ENCODE results near the gene SH3RF3. TPM values are rescaled to one million over a fixed set of nuclear protein-coding genes. Genes with fewer than 3 reads are reported as not detected.

SH3RF3 gene
- total and polyA plus RNA-seq, 10 of the 15 experiments (the other 5 are each of a cell fraction or from before 2014, with no cell fraction given) = 0.08 to 8.8 (median 2.3) TPM

DNA sequence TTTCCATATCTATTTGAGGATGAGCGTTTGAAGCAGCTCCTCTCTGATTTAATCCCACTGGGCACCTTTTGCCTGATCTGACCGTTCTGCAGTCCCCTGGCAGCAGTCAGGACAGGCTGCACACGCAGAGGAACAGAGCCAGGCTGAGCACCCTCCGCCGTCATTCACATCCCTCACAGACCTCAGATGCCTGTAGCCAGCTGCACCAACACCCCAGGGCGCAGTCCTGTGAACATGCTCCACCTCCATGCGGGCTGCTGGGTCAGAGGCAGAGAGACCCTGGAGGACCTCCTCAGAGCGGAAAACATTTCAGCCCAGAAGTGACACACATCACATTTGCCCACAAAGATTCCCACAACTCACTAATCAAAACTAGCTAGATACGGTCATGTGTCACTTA, 338.7 kb downstream of the SH3RF3 start (continued):
- no peak for TF ChIP-seq GABPA (IDR thresholded peaks at IDR 0.05; ENCODE audit: low read depth)
- TF ChIP-seq ZNF622 (IDR thresholded peaks at IDR 0.05) = no peak

DNA sequence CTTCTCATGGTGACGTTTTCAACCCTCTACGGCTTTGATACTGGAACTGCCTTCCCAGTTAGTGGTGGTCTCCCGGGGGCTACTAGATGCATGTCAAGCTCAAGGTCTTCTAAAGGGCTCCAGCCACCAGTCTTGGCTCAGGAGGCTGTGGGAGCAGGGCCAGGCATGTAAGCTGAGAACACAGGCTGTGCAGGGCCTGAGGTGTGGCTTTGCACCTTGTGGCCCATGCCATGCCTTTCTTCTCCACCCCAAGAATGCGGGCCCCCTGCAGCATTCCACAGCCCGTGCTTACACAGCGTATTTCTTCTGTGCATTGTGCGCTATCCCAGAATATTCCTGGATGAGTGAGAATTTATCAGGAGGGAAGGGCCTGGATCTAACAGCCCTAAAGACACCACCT, 339.9 kb downstream of the SH3RF3 start:
- ChIA-PET RAD21 (ENCODE audit: unreplicated experiment) (no interaction called here), CTCF (no interaction called here), SMC1A (ENCODE audit: uncharacterized antibody, unreplicated experiment) (interaction anchor here (0.6 kb wide), 1 partner anchor 299 kb away, joined by 3 read pairs; no protein-coding TSS in a partner anchor), POLR2A (no interaction called here)
- Histone ChIP-seq H3K9ac (ENCODE audit: control insufficient read depth, insufficient read depth, low read length) (no peak overlapping the region), H2AFZ (ENCODE audit: control insufficient read depth, low read depth, low read length) (no peak overlapping the region), H3K4me3 (no peak overlapping the region), H3K36me3 (ENCODE audit: control insufficient read depth in 2 of 2, insufficient read depth in 2 of 2, low read length in 1 of 2) (no peaks in the 10 kb centered on the region), H3K9me3 (replicated peaks; ENCODE audit: control insufficient read depth, insufficient read depth, low read length) (no peaks in the 10 kb centered on the region; the same call in 2 of the 3 replicates), H3K4me2 (ENCODE audit: control insufficient read depth, insufficient read depth) (no peak overlapping the region), H3K79me2 (ENCODE audit: control insufficient read depth, insufficient read depth, low read length) (no peaks in the 10 kb centered on the region), H3K4me1 (ENCODE audit: control insufficient read depth, insufficient read depth, low read length) (peaks cover 5% of the 10 kb centered on the region; the same call in 1 of the 2 replicates), H3K27ac (ENCODE audit: control insufficient read depth, insufficient read depth) (no peak overlapping the region), H4K20me1 (ENCODE audit: control insufficient read depth, insufficient read depth) (no peaks in the 10 kb centered on the region), H3K27me3 (replicated peaks in 1 of 2; ENCODE audit: control insufficient read depth in 2 of 2, insufficient read depth in 2 of 2, low read length in 1 of 2) (no peaks in the 10 kb centered on the region)
- intact Hi-C loops (cut with micrococcal nuclease; ENCODE audit: unreplicated experiment) (no loop called here), in situ Hi-C loops (cut with MboI) (no loop called here)
- DNase-seq (ENCODE audit: low read depth, low spot score) (no peak), ATAC-seq (no peak), FAIRE-seq (no peak)
- BruUV-seq (replicated peaks) = no TSS peak
- WGBS (ENCODE audit: insufficient coverage, insufficient replicate concordance, low lambda C conversion rate, missing lambda C conversion rate) = 69% methylated on average over 7 of the region's 7 CpGs
- TF ChIP-seq DPF2 (IDR thresholded peaks at IDR 0.05) (no peak), BRCA1 (IDR thresholded peaks at IDR 0.05; ENCODE audit: low read depth, low read length) (no peak), FOS (IDR thresholded peaks at IDR 0.05; ENCODE audit: borderline replicate concordance, extremely low read depth, insufficient read length) (no peak), SUPT20H (IDR thresholded peaks at IDR 0.05; ENCODE audit: borderline replicate concordance, control insufficient read depth, low read depth, low read length) (no peak), RCOR1 (conservative IDR thresholded peaks at IDR 0.05; ENCODE audit: low read depth, low read length) (no peak), ASH2L (IDR thresholded peaks at IDR 0.05; ENCODE audit: borderline replicate concordance, low read depth) (no peak)
- TF ChIP-seq, protein P1, sequence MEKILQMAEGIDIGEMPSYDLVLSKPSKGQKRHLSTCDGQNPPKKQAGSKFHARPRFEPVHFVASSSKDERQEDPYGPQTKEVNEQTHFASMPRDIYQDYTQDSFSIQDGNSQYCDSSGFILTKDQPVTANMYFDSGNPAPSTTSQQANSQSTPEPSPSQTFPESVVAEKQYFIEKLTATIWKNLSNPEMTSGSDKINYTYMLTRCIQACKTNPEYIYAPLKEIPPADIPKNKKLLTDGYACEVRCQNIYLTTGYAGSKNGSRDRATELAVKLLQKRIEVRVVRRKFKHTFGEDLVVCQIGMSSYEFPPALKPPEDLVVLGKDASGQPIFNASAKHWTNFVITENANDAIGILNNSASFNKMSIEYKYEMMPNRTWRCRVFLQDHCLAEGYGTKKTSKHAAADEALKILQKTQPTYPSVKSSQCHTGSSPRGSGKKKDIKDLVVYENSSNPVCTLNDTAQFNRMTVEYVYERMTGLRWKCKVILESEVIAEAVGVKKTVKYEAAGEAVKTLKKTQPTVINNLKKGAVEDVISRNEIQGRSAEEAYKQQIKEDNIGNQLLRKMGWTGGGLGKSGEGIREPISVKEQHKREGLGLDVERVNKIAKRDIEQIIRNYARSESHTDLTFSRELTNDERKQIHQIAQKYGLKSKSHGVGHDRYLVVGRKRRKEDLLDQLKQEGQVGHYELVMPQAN (conservative IDR thresholded peaks at IDR 0.05) = no peak
- TF ChIP-seq, protein P2, sequence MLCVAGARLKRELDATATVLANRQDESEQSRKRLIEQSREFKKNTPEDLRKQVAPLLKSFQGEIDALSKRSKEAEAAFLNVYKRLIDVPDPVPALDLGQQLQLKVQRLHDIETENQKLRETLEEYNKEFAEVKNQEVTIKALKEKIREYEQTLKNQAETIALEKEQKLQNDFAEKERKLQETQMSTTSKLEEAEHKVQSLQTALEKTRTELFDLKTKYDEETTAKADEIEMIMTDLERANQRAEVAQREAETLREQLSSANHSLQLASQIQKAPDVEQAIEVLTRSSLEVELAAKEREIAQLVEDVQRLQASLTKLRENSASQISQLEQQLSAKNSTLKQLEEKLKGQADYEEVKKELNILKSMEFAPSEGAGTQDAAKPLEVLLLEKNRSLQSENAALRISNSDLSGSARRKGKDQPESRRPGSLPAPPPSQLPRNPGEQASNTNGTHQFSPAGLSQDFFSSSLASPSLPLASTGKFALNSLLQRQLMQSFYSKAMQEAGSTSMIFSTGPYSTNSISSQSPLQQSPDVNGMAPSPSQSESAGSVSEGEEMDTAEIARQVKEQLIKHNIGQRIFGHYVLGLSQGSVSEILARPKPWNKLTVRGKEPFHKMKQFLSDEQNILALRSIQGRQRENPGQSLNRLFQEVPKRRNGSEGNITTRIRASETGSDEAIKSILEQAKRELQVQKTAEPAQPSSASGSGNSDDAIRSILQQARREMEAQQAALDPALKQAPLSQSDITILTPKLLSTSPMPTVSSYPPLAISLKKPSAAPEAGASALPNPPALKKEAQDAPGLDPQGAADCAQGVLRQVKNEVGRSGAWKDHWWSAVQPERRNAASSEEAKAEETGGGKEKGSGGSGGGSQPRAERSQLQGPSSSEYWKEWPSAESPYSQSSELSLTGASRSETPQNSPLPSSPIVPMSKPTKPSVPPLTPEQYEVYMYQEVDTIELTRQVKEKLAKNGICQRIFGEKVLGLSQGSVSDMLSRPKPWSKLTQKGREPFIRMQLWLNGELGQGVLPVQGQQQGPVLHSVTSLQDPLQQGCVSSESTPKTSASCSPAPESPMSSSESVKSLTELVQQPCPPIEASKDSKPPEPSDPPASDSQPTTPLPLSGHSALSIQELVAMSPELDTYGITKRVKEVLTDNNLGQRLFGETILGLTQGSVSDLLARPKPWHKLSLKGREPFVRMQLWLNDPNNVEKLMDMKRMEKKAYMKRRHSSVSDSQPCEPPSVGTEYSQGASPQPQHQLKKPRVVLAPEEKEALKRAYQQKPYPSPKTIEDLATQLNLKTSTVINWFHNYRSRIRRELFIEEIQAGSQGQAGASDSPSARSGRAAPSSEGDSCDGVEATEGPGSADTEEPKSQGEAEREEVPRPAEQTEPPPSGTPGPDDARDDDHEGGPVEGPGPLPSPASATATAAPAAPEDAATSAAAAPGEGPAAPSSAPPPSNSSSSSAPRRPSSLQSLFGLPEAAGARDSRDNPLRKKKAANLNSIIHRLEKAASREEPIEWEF (IDR thresholded peaks at IDR 0.05; ENCODE audit: insufficient replicate concordance, low read depth, low read length) = no peak

Measured in GM12878 (cell line).